Middle frontal gyrus (tissue), 1 donor: ENCODE measurements around the gene TBRG4.

ENCODE experiments used
- DNase-seq: peaks from one replicate; pipeline ENCODE4 v3.0.0-alpha.2; 2015; ENCODE audit warnings: low spot score; ENCODE audit errors: extremely low spot score

Gene TBRG4

DNA sequence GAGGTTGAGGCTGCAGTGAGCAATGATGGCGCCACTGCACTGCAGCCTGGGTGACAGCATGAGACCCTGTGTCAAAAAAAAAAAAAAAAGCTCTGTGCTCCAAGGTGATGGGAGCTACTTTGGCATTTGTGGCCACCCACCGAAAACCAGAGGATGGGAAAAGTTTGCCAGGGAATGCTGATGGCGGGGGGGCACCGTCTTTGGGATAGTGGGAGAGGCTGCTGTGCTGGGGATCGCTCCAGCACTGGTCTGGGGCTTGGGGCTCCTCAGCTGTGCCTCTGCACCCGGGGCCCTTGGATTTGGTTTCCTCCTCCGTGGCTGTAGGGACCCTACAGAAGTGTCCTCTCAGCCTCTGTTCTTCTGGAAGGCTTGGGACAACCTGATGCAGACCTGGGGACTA, 34.4 kb upstream of the TBRG4 start:
- DNase-seq, result no peak

DNA sequence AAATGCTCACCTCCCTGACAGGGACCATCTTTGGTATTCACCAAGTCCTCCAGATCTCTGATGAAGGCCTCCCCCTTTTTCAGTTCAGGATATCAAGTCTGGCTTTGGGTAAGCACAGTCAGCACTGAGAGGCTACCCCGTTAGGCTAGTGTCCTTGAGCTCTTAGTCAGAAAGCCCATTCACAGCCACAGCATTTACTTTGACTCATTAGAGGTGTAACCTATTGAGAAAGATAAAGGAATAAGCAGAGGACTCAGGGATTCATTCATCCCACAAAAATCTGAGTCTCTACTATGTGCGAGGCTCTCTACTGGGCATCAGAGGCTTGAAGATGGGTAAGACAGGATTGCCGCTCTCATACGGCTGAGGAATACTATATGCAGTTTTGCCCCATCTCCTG, 32.1 kb upstream of the TBRG4 start:
- no peak for DNase-seq

GRCh38 chr7:45140827-45141226, 29.3 kb upstream of the TBRG4 start:
- DNase-seq, result no peak

DNA sequence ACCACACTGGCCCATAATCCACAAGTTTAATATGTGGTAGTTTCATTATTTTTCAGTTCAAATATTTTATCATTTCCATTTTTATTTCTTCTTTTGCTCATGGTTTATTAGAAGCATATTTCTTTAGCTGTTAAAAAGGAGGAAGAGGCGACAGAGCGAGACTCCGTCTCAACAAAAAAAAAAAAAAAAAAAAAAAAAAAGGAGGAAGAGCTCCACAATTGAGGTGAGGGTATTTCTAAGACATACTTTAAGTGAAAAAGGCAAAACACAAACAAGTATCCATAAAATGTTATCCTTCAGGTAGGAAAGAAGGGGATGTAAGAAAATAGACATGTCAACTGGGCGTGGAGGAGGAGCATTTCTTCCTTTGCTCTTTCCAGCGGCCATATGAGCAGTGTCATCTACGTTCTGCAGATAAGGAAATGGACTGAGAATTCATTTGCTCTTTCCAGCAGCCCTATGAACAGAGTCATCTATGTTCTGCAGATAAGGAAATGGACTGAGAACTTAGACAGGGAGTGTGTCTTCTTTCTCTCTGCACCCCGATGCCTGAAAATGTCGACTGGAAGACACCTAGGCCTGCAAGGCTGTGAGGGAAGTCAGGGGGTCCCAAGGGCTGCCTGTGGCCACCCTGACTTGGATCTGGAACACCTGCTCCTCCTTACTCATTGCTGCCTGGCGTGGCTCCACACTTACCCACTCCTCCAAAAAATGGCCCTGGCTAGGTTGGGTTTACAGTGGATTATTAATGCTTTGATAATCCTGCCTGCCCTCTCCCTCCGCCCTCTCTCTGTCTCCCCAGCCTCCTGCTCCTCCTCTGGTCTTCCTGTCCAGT, 27.2 kb upstream of the TBRG4 start:
- DNase-seq, result no peak

DNA sequence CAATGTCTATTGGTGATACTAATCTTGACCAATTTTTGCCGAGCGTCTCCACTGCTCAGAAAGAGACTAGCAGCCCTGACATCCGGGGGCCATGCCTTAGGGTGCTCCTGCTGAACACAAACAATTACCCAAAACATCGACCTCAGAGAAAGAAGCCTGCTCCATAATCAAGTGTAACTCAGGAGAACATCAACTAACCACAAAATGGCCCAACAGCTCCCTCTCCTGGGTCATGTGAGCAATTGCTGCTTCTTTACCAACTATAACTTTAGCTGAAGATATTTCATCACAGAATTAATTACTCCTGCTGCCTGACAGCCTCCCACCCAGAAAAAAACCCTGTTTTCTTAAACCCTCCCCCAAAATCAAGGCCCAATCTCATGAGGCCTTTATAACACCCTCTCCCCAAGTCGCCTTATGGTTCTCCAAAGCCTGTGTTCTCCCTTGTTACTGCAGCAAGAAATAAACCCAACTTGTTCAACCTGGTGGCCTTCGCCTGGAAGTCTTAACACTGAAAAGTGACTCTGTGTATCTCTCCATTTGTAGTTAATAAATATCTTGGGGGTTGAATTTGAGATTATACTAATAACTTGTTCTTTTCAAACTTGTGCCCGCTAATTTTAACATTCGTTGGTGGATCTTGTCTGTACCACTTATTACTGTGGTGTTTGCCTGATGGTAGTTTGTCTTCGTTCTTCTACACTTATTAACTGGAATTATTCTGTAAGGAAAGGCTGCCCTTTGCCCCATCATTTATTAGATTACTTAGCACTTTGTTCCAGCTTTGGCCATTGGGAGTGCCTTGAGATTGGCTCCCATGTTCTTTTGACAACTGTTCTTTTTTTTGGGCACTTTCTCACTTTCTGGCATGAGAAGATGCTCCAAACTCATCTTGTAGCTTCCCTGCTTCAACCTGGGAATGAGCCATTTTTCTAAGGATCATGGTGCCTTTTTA, 24.9 kb upstream of the TBRG4 start:
- peak; percentile 76 for DNase-seq

DNA sequence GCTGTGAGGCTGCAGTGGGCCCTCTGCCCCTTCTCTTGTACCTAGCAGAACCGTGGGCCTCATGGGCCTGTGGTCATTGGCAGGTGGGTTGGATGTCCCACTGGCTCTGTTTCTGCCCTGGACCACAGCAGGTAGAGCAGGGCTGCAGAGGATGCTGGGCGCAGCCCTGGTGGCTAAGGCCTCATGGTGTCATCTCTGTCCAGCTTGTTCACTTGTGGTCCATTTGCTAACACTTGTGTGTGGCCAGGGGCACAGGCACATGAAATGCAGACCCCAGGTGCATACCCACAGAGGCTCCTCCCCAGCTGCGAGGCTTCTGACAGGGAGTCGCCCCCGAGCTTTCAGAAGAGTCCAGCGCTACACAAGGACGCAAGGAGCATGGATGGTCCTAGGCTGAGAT, 22.4 kb upstream of the TBRG4 start:
- no peak for DNase-seq

DNA sequence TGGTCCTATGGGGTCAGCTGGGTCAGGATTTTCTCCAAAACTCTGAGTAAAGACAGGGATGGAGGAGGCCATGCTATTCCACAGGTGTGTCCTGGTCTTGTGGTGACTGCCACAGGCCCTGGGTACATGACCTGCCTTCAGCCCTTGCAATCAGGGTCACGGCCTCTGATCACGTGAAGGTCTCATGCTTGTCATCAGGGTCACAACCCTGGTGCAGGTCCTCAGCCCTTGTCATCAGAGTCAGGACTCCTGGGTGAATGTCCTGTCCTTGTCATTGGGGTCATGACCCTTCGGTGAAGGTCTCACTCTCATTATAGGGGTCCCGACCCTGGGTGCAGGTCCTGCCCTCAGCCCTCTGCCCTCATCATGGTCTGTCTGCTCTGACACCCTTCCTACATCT, 21.9 kb upstream of the TBRG4 start:
- no peak for DNase-seq

- no peak for DNase-seq
Measured at GRCh38 chr7:45132708-45133320, 21.3 kb upstream of the TBRG4 start.

- DNase-seq, result no peak
Measured at GRCh38 chr7:45131891-45132290, 20.4 kb upstream of the TBRG4 start.

GRCh38 chr7:45130910-45131309, 19.4 kb upstream of the TBRG4 start:
- DNase-seq, result no peak

DNA sequence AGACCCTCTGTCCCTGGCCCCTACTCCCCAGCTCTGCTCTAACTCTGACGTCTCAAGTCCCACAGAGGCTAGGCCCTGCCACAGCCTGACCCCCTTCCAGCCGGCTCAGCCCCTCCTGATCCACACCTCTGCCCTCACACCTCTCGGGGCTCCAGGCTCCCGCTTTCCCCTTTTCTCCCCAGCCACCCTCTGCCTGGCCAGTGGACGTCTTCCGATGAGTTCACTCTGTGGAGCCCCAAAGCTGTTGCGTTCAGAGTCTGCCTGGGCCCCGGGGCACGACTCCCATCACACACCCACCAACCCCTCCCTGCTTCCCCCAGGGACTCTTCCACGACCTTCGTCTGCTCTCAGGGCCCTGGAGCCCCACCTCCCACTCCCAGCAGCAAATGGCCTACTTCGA, 18.4 kb upstream of the TBRG4 start:
- DNase-seq, result no peak

DNA sequence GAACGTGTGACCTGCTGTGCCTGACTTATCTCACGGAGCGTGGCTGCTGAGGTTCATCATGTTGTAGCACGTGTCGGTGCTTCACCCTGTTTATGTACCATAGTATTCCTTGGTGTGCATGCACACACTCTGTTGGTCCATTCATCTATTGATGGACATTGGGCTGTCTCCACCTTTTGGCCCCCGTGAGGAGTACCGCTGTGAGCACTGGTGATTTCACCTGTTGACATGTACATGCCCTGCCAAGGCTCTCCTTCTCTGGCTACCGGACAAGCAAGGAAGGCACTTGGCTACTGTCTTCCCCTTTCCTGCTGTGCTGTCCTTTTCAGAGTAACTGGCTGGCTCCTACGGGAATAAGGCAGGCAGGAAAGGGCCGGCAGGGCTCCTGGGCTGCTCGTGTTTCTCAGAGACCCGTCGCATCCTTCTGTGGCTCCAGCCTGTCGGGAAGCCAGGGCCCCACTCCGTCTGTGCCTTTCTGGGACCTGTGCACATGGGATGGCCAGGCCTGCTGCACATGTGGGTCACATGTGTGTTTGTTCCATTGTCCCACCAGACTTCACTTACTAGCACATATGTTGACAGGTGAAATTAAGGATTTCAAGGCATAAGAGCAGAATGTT, 17.8 kb upstream of the TBRG4 start:
- no peak for DNase-seq

DNA sequence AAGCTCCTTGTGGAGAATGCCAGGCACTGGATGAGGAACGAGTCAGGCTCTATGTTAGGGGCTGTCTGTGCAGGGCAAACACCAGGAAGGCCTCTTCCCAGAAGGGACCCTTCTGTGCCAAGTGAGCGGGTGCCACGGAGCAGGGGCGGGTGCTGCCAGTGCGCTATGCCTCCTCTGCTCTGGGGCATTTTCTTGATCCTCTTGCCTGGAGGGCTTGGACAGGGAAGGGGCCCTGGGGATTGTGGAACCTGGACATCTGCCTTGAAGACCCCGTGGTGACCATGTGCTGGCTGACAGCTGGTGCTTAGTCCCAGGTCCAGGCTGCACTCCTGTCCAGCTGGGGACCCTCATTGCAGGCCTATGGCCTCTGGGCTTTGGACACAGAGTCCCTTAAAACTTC, 15.4 kb upstream of the TBRG4 start:
- no peak for DNase-seq

GRCh38 chr7:45126201-45126600, 14.7 kb upstream of the TBRG4 start:
- no peak for DNase-seq

- DNase-seq, result no peak
Measured at GRCh38 chr7:45125193-45125904, 13.9 kb upstream of the TBRG4 start.

- no peak for DNase-seq
Measured at GRCh38 chr7:45123913-45124710, 12.6 kb upstream of the TBRG4 start.

GRCh38 chr7:45122975-45123860, 11.7 kb upstream of the TBRG4 start:
- no peak for DNase-seq

DNA sequence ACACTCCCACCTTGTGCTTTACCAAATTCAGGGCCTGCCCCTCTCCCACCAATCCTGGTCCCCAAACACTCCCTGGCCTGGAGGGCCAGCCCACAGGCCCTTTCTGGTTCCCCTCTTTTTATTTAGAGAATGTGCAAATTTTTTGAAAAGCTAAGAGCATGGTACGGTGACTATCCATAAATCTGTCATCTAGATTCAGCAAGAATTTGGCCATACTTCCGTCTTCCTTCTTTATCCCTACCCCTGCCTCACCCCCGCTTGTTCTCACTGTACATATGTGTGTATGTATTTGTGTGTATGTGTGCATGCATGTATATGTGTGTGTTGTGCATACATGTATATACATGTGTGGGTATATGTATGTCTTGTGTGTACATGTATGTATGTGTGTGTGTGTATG, 8.1 kb upstream of the TBRG4 start:
- no peak for DNase-seq

GRCh38 chr7:45118889-45119331, 7.4 kb upstream of the TBRG4 start:
- no peak for DNase-seq
